K562 (cell line): ENCODE data around the gene GPER1. TPM values are rescaled to one million over a fixed set of nuclear protein-coding genes. Genes with fewer than 3 reads are reported as not detected.

ENCODE experiments used
- CEBPG ChIP-seq, 3 experiments: fragments of 200-800 bp in 1 of 3; sonication (Bioruptor generic) in 1 of 3; sonication (generic) in 1 of 3; formaldehyde crosslinking in 1 of 3; IDR thresholded peaks in 2 of 3; conservative IDR thresholded peaks in 1 of 3; 2 replicates each; pipeline versions ENCODE4 v1.6.1 to v1.8.0; 2016 to 2022; ENCODE audit warnings: missing compliant biosample characterization in 2 of 3, missing genetic modification characterization in 2 of 3, mild to moderate bottlenecking in 1 of 3, missing genetic modification reagents in 1 of 3
- ETV6 ChIP-seq, 3 experiments: fragments of 150-350 bp in 1 of 3; sonication (generic) in 1 of 3; formaldehyde crosslinking in 1 of 3; IDR thresholded peaks; 2 replicates each; pipeline versions ENCODE4 v1.6.1 to v1.8.0; 2014 to 2022; ENCODE audit warnings: borderline replicate concordance in 2 of 3, low read depth in 2 of 3, antibody characterized with exemption in 1 of 3, low read length in 1 of 3, mild to moderate bottlenecking in 1 of 3, missing genetic modification reagents in 1 of 3
- HIVEP1 ChIP-seq: fragments of 250-450 bp; sonication (Bioruptor Pico); IDR thresholded peaks from 2 replicates; pipeline ENCODE4 v1.4.0; 2020; ENCODE audit warnings: mild to moderate bottlenecking
- HMBOX1 ChIP-seq: sonication (generic); IDR thresholded peaks from 2 replicates; pipeline ENCODE4 v1.6.1; 2016
- MBD2 ChIP-seq: sonication (generic); IDR thresholded peaks from 2 replicates; pipeline ENCODE4 v1.6.1; 2016; ENCODE audit warnings: low read depth, borderline replicate concordance
- MXI1 ChIP-seq: IDR thresholded peaks from 2 replicates; pipeline ENCODE4 v1.6.1; 2011; ENCODE audit warnings: low read depth, mild to moderate bottlenecking, improper control_type of control experiment, low read length
- NUFIP1 ChIP-seq: fragments of 450-650 bp; IDR thresholded peaks from 2 replicates; pipeline ENCODE4 v1.6.1; 2018; ENCODE audit not compliant: partially characterized antibody
- POLR2AphosphoS5 ChIP-seq: IDR thresholded peaks from 2 replicates; pipeline ENCODE4 v1.6.1; 2011; ENCODE audit warnings: mild to moderate bottlenecking, low read depth, low read length, moderate library complexity; ENCODE audit not compliant: control insufficient read depth, insufficient read depth
- POLR2G ChIP-seq: fragments of 200-400 bp; formaldehyde crosslinking; IDR thresholded peaks from 2 replicates; pipeline ENCODE4 v1.6.1; 2017; ENCODE audit warnings: low read depth, mild to moderate bottlenecking, antibody characterized with exemption, low read length, moderate library complexity
- RBM14 ChIP-seq: fragments of 200-400 bp; formaldehyde crosslinking; IDR thresholded peaks from 2 replicates; pipeline ENCODE4 v1.6.1; 2018; ENCODE audit warnings: low read depth, mild to moderate bottlenecking, low read length, moderate library complexity, borderline replicate concordance; ENCODE audit not compliant: insufficient read depth
- SMARCE1 ChIP-seq: fragments of 450-650 bp; IDR thresholded peaks from 2 replicates; pipeline ENCODE4 v1.7.1; 2016; ENCODE audit warnings: mild to moderate bottlenecking
- TOE1 ChIP-seq, 2 experiments: fragments of 450-650 bp in 1 of 2; sonication (generic) in 1 of 2; formaldehyde crosslinking in 1 of 2; IDR thresholded peaks; 2 replicates each; pipeline versions ENCODE4 v1.7.1 to v1.8.0; 2016 to 2022; ENCODE audit warnings: borderline replicate concordance in 2 of 2, mild to moderate bottlenecking in 2 of 2, antibody characterized with exemption in 1 of 2, inconsistent platforms in 1 of 2, low read depth in 1 of 2, missing genetic modification reagents in 1 of 2, moderate library complexity in 1 of 2
- VEZF1 ChIP-seq: fragments of 200-800 bp; sonication (Bioruptor generic); IDR thresholded peaks from 2 replicates; pipeline ENCODE4 v1.6.1; 2017; ENCODE audit warnings: missing genetic modification characterization, missing compliant biosample characterization
- ZFP30 ChIP-seq: fragments of 250-450 bp; sonication (Bioruptor Pico); IDR thresholded peaks from 2 replicates; pipeline ENCODE4 v1.8.0; 2022; ENCODE audit warnings: moderate library complexity, mild to moderate bottlenecking, inconsistent platforms, borderline replicate concordance
- ZNF316 ChIP-seq: fragments of 450-650 bp; IDR thresholded peaks from 2 replicates; pipeline ENCODE4 v1.6.1; 2016
- ZNF324 ChIP-seq: fragments of 250-450 bp; sonication (Bioruptor Pico); IDR thresholded peaks from 2 replicates; pipeline ENCODE4 v1.4.0; 2020; ENCODE audit warnings: mild to moderate bottlenecking
- ZNF445 ChIP-seq: fragments of 250-450 bp; sonication (Bioruptor Pico); IDR thresholded peaks from 2 replicates; pipeline ENCODE4 v1.4.0; 2020; ENCODE audit warnings: low read depth, mild to moderate bottlenecking, moderate library complexity
- ZNF561 ChIP-seq: fragments of 450-650 bp; formaldehyde crosslinking; conservative IDR thresholded peaks from 2 replicates; pipeline ENCODE4 v1.4.0; 2020; ENCODE audit warnings: mild to moderate bottlenecking, moderate library complexity
- polyA plus RNA-seq, 8 experiments: library from polyadenylated mRNA; depleted of rRNA in 4 of 8; stranded (reverse) in 5 of 8; unstranded in 3 of 8; fragments of >200 nt; fragmentation: Nextera tagmentation in 2 of 8; fragmentation: Illumina TruSeq in 1 of 8; extraction: Ambion mirVana in 2 of 8; extraction: Trizol in 1 of 8; gene quantifications; 2 replicates each; pipeline versions ENCODE4 v1.2.1 to v1.2.3, GENCODE V29; 2011 to 2014; ENCODE audit warnings: inconsistent platforms in 1 of 8, missing spikeins in 1 of 8
- total RNA-seq, 7 experiments: library from RNA; depleted of rRNA in 6 of 7; stranded (reverse); fragments of >200 nt in 6 of 7; fragmentation: Illumina TruSeq in 2 of 7; extraction: Trizol in 2 of 7; gene quantifications; 2 replicates each; pipeline versions ENCODE4 v1.2.1 to v1.2.3, GENCODE V29; 2011 to 2021; ENCODE audit warnings: low replicate concordance in 1 of 7
- TF ChIP-seq, protein P1 (sequence below): fragments of 150-350 bp; IDR thresholded peaks from 2 replicates; pipeline ENCODE4 v1.6.1; 2014; ENCODE audit warnings: low read depth, mild to moderate bottlenecking, low read length, borderline replicate concordance

Gene GPER1
- total and polyA plus RNA-seq, 9 of the 15 experiments (the other 6 are each of a cell fraction or from before 2014, with no cell fraction given), result 0.04 to 0.09 (median 0.08) TPM; not detected in 6

DNA sequence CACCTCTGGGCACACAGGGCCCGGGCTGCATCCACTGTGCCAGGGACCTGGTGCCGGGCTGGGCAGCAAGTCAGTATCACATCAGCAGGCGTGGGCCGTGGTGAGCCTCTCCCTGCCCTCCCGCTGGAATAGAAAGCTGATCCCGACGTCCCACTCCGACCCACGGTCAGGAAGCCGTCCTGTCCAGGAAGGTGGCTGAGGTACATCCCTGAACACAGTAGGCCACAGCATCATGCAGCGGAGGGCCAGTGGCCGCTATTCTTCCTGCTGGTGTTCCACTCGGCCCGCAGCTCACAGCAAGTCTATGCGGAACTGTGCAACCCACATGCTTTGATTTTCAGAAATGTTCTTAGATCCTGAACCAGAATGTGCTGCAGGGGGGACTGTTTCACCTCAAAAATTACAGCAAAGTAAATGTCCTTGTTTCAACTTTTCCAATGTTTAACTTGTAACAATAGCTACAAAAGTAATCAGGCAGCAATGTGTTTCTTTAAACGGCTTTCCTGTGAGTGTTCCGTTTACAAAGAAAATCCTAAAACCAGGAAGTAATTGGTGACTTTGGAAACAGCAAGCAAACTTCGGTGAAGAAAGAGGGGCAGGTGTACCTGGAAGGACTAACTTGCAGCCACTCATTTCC is 44.2 kb upstream of the GPER1 start (continued):
- TF ChIP-seq, protein P1, sequence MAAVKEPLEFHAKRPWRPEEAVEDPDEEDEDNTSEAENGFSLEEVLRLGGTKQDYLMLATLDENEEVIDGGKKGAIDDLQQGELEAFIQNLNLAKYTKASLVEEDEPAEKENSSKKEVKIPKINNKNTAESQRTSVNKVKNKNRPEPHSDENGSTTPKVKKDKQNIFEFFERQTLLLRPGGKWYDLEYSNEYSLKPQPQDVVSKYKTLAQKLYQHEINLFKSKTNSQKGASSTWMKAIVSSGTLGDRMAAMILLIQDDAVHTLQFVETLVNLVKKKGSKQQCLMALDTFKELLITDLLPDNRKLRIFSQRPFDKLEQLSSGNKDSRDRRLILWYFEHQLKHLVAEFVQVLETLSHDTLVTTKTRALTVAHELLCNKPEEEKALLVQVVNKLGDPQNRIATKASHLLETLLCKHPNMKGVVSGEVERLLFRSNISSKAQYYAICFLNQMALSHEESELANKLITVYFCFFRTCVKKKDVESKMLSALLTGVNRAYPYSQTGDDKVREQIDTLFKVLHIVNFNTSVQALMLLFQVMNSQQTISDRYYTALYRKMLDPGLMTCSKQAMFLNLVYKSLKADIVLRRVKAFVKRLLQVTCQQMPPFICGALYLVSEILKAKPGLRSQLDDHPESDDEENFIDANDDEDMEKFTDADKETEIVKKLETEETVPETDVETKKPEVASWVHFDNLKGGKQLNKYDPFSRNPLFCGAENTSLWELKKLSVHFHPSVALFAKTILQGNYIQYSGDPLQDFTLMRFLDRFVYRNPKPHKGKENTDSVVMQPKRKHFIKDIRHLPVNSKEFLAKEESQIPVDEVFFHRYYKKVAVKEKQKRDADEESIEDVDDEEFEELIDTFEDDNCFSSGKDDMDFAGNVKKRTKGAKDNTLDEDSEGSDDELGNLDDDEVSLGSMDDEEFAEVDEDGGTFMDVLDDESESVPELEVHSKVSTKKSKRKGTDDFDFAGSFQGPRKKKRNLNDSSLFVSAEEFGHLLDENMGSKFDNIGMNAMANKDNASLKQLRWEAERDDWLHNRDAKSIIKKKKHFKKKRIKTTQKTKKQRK, result no peak
- 0 out of 2 replicates have a peak, but pooled peaks have one; percentile 49 for TF ChIP-seq HMBOX1
- no peak for TF ChIP-seq ZNF316
- TF ChIP-seq TOE1 (IDR thresholded peaks at IDR 0.05; ENCODE audit: borderline replicate concordance), result no peak
- TF ChIP-seq TOE1 (CRISPR knock-in tag; IDR thresholded peaks at IDR 0.05; ENCODE audit: borderline replicate concordance, low read depth), result no peak
- TF ChIP-seq RBM14, result no peak
- TF ChIP-seq HIVEP1 (CRISPR knock-in tag), result 0 out of 2 replicates have a peak, but pooled peaks have one; percentile 9
- no peak for TF ChIP-seq POLR2AphosphoS5
- no peak for TF ChIP-seq CEBPG (CRISPR knock-in tag; IDR thresholded peaks at IDR 0.05)
- TF ChIP-seq CEBPG (tag; conservative IDR thresholded peaks at IDR 0.05 in 1 of 2, IDR thresholded peaks at IDR 0.05 in 1 of 2), result no peak
- 0 out of 2 replicates have a peak, but pooled peaks have one; percentile 35 for TF ChIP-seq ZNF445
- no peak for TF ChIP-seq POLR2G
- no peak for TF ChIP-seq ZNF561 (CRISPR knock-in tag)
- TF ChIP-seq MXI1, result 0 out of 2 replicates have a peak, but pooled peaks have one; percentile 21
- TF ChIP-seq VEZF1 (CRISPR knock-in tag), result no peak
- TF ChIP-seq NUFIP1, result no peak
- TF ChIP-seq ZFP30 (CRISPR knock-in tag), result no peak
- TF ChIP-seq MBD2, result no peak
- no peak for TF ChIP-seq ZNF324
- no peak for TF ChIP-seq ETV6 (IDR thresholded peaks at IDR 0.05; ENCODE audit: borderline replicate concordance in 1 of 2, low read depth in 2 of 2, low read length in 1 of 2)
- no peak for TF ChIP-seq ETV6 (CRISPR knock-in tag; IDR thresholded peaks at IDR 0.05; ENCODE audit: borderline replicate concordance)
- no peak for TF ChIP-seq SMARCE1
